ENCODE results near the gene CSNK1G1. TPM values are rescaled to one million over a fixed set of nuclear protein-coding genes. Genes with fewer than 3 reads are reported as not detected.
"Not testable (repeated sequence)": the region's sequence is repeated elsewhere in the genome, so short reads cannot be mapped to it uniquely, and the experiment has no call there.

The CSNK1G1 gene
- total RNA-seq, 2 donors from 2014 or later: 3.5 to 4.8 TPM

- H3K27ac ChIP-seq: peak within 1 kb of the TSS; percentile 58 to 74
- TF ChIP-seq CTCF (IDR thresholded peaks at IDR 0.05): no peak
These were observed 31.7 kb upstream of the CSNK1G1 start, which contains the start of gene TRIP4 for GRCh38 chr15:64387562-64388168. TSS of gene TRIP4 (plus strand) at chr15:64387836. CDS start at chr15:64387864, 28 bp downstream.

GRCh38 chr15:64386291-64386690 lies 30.3 kb upstream of the CSNK1G1 start:
- no peak for TF ChIP-seq CTCF (IDR thresholded peaks at IDR 0.05)
- Histone ChIP-seq H3K27me3 (no peaks in the 10 kb centered on the region), H3K4me1 (peaks cover 0 to 20% of the 10 kb centered on the region in 2 donors), H3K9me3 (no peaks in the 10 kb centered on the region), H3K36me3 (no peaks in the 10 kb centered on the region), H3K4me3 (no peak overlapping the region), H3K27ac (no peak overlapping the region)
- no peak for DNase-seq (ENCODE audit: low spot score)

More at GRCh38 chr15:64387562-64388168, 31.7 kb upstream of the CSNK1G1 start, which contains the start of gene TRIP4:
- peak; percentile 96 for DNase-seq (ENCODE audit: low spot score)
- H3K4me1 ChIP-seq: peaks cover 0 to 15% of the 10 kb centered on the region in 2 donors
- H3K36me3 ChIP-seq: no peaks in the 10 kb centered on the region
- peak within 1 kb of the TSS; percentile 81 to 92 for H3K4me3 ChIP-seq
- H3K27me3 ChIP-seq: no peaks in the 10 kb centered on the region
- no peaks in the 10 kb centered on the region for H3K9me3 ChIP-seq

- H3K27ac ChIP-seq: no peak overlapping the region
- no peaks in the 10 kb centered on the region for H3K27me3 ChIP-seq
- DNase-seq (ENCODE audit: low spot score): no peak
- no peak overlapping the region for H3K4me3 ChIP-seq
- no peaks in the 10 kb centered on the region for H3K9me3 ChIP-seq
- TF ChIP-seq CTCF (IDR thresholded peaks at IDR 0.05): no peak
- H3K4me1 ChIP-seq: peaks cover 0 to 21% of the 10 kb centered on the region in 2 donors
- H3K36me3 ChIP-seq: no peaks in the 10 kb centered on the region
These were observed 27.8 kb upstream of the CSNK1G1 start for GRCh38 chr15:64383760-64384159.

GRCh38 chr15:64381000-64381751 lies 25.2 kb upstream of the CSNK1G1 start, which contains the start of gene PCLAF:
TSS of gene PCLAF (minus strand) at chr15:64381441. CDS start at chr15:64381371, 70 bp downstream.
- DNase-seq (ENCODE audit: low spot score): peak; percentile 96
- Histone ChIP-seq H3K4me1 (peaks cover 0 to 13% of the 10 kb centered on the region in 2 donors), H3K27me3 (no peaks in the 10 kb centered on the region), H3K9me3 (no peaks in the 10 kb centered on the region), H3K36me3 (no peaks in the 10 kb centered on the region), H3K27ac (no peak within 1 kb of the TSS), H3K4me3 (peak within 1 kb of the TSS; percentile 44 to 58)
- no peak for TF ChIP-seq CTCF (IDR thresholded peaks at IDR 0.05)

- not testable (repeated sequence) for H3K36me3 ChIP-seq; H3K27ac ChIP-seq; DNase-seq (ENCODE audit: low spot score); H3K27me3 ChIP-seq; H3K9me3 ChIP-seq
- Histone ChIP-seq H3K4me1 (peaks cover 0 to 13% of the 10 kb centered on the region in 2 donors), H3K4me3 (peak overlapping the region; percentile 44 to 58)
These were observed 24.3 kb upstream of the CSNK1G1 start for GRCh38 chr15:64380130-64380870.
